Activated gamma-delta T cell treated with anti-CD3 and anti-CD28 coated beads, Interleukin-2, amount 50 U/mL, for 16 hours (primary cell): ENCODE data around the gene ADAMTSL5.
"Not testable (repeated sequence)": the region's sequence is repeated elsewhere in the genome, so short reads cannot be mapped to it uniquely, and the experiment has no call there.

ENCODE experiments used
- DNase-seq: peaks from one replicate; pipeline ENCODE4 v3.0.0-alpha.2; 2020; ENCODE audit warnings: low read depth

Gene ADAMTSL5, protein sequence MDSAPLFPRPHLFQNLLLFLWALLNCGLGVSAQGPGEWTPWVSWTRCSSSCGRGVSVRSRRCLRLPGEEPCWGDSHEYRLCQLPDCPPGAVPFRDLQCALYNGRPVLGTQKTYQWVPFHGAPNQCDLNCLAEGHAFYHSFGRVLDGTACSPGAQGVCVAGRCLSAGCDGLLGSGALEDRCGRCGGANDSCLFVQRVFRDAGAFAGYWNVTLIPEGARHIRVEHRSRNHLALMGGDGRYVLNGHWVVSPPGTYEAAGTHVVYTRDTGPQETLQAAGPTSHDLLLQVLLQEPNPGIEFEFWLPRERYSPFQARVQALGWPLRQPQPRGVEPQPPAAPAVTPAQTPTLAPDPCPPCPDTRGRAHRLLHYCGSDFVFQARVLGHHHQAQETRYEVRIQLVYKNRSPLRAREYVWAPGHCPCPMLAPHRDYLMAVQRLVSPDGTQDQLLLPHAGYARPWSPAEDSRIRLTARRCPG

DNA sequence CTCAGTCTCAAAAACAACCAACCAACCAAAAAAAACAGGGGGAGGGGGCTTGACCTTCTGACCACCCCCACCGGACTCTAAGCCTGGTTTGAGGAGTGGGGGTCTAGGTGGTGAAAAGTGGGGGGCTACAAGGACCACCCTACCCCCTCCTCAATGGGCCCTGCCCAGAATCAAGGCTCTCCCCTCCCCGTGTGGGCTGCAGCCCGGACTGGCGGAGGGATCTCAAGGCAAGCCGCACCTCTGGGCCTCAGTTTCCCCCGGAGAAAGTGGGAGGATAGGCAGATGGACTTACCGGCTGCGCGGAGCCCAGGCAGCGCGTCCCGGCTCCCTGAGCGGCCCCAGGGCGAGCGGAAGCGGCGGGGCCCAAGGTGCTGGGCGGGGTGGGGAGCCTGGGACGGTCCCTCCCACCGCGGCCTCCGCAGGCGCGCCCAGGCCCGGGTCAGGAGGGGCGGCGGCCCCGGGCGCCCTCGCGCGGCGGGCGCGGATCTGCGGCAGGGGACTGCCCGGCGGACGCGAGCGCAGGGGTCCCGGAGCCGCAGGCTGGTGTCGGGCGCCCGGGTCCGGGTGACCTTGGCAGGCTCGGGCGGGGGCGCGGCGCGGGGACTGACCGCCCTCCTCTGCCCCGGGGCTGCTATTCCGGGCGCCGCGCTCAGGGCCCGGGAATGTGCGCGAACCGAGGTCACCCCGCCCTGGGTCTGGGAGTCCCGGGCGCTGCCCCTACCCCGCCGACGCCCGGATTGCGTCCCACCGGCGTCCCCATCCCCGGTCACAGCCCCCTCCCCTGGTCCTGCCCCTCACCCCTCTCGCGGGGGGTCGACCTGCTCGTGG is at the start of gene ADAMTSL5:
TSS of gene ADAMTSL5 (minus strand) at position 349 of the 828 bp plus-strand sequence. CDS start 2,076 bp downstream, outside the sequence.
- peak; percentile 40 for DNase-seq

DNA sequence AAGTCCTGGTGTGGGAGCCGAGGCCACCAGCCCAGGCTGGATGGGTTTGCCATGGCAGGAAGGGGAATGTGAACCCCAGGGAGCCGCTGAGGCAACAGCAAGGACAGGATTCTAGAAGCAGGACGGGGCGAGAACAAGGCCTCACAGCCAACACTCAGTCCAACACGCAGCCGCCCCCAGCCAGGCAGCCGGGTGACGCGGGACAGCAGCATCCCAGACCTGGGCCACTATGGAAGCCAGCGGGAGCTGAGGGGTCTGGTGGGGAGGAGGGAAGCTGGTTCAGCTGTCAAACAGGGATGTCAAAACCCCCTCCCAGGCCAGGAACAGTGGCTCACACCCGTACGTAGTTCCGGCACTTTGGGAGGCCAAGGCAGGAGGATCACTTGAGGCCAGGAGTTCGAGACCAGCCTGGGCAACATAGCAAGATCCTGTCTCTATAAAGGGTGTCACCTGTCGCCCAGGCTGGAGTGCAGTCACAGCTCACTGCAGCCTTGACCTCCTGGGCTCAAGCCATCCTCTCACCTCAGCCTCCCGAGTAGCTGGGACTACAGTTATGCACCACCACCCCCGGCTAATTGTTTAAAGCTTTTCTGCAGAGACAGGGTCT is 48.5 kb upstream of the ADAMTSL5 start:
- DNase-seq, result no peak

DNA sequence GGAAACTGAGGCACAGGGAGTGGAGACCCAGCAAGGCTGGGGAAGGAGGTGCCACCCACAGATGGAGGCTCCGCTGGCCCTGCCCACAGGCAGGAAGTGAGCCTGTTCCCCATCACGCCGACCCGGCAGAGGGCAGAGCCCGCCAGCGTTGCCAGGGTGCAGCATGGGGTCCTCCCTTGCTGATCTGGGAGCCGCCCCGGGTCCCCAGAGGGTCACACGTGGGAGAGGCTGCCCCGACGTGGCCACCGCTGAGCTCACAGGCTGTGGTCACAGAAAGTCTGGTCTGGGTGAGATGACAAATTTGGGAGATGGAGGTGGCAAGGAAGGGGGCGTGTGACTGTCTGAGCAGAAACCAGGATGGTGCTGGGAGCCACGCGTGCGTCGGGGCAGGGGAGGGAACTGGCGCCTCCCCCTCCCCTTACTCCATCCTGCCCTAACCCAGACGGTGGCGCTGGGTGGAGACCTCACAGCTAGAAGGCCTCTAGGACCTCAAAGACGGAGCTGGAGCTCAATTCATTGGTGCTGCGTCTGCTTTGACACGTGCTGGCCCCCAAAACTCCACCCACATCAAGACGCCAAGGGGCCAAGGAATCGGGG is 47.6 kb upstream of the ADAMTSL5 start:
- DNase-seq, result no peak

DNA sequence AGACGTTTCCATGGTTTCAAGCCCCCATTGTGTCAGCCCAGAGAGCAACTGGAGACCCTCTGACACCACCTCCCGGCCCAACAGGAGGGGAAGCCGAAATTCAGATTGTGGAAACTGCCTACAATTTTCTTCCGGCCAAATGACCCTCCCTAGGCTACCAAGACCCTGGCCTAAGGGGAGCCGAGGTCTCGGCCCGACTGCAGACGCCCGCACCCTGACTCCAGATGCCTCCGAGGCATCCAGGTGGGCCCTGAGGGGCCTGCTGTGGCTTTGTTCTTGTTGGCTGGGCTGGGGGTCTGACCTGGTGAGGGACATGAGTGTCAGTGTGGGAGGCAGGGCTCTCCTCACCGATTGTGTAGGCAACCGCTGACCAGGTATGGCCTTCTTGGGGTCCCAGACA is 45.7 kb upstream of the ADAMTSL5 start:
- no peak for DNase-seq

DNA sequence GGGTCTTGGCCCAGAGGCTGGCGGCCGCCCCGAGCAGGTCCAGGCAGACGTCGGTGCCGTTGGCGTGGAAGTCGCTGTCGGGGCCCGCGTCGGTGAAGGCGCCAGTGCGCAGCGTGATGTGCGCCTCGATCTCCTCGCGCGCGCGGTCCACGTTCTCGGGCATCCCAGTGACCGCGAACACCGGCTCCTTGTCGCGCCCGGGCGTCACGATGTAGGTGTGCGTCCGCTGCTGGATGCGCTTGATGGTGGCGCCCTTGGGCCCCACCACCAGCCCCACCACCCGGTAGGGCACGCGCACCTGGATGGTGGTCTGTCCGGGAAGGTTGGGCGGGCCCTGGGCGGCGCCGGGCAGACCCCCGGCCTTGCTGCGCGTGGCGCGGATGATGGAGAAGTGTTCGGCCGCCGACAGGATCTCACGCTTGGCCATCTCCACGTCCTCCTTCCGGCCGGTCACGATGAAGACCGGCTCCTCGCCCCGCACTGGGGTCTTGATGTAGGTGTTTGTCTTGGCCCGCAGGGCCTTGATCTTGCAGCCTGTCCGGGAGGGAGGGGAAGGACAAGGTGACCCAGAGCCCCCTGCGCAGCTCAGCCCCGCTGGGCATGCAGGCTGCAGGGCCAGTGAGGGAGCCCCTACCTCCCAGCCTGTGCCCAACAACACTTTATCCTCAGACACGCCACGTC is 43.7 kb upstream of the ADAMTSL5 start:
- DNase-seq, result no peak

DNA sequence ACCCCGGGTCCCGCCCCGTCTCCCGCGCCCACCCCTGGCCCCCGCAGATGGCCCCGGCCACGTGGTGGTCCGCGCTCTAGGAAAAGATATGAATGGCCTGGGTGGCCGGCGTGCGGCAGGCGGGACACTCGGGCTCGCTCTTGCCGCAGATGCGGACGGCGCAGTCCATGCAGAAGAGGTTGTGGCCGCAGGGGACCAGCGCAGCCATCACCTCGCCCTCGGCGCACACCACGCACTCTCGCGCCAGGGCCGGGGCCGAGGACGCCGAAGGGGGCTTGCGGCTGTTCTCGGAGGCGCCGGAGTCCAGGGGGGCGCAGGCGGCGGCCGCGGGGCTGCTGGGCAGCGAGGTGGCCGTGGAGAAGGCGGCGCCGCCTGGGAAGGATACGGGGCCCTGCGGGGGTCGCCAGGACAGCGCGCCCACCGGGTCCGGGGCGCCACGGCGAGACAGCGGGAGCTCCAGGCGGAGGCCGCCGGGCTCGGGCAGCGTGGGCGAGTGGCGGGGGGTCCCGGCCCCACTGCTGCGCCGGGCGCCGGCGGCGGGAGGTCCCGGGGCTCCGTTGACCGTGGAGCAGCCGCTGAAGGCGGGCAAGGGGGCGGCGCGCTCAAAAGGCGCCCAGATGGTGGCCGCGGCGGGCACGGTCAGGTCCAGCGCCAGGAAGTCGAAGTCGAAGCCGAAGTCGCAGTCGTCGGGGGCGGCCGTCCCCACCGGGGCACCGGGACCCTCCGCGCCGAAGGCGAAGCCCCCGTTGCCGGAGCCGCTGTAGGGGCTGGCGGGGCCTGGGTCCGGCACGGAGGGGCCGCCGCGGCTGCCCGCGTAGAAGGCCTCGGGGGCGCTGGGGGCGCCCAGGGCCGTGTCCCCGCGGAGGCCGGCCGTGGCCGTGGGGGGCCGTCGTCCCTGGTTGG is 42.9 kb upstream of the ADAMTSL5 start:
- no peak for DNase-seq

DNA sequence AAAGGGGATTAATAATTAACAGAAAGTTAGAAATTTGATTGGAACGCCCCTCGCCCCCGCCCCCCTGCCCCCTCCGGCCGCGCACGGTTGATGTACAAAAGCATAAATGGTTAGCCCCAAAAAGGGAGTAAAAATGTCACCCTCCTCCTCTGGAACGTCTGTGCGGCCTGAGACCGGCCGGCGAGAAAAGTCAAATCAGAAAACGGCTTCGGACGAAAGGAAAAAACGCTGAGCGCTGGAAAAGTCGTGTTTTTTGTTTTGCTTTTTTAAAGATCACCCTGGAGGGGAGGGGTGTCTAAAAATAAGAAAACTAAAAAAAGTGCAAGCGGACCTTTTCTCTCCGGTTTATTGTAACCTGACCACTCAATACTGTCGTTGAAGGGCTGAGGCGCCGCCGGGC is 42.1 kb upstream of the ADAMTSL5 start:
- DNase-seq, result no peak

DNA sequence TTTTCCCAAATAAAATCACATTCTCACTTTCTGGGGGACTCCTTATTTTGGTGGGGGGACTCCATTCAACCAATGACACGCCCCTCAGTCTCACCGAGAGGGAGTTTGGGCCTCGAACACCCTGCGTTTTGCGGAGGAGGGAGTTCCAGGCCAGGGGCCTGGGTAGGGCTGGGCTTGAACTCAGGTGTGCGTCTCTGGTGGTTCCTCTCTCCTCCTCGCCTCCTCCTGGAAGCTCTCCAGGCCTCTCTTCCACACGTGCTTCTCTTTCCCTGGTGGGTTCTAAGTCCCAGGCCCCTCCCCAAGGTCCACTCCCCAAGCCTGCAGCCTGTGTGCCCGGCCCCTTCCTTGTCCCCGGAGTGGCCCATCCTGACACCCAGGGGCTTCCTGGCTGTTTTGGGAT is 40.6 kb upstream of the ADAMTSL5 start:
- DNase-seq, result no peak

DNA sequence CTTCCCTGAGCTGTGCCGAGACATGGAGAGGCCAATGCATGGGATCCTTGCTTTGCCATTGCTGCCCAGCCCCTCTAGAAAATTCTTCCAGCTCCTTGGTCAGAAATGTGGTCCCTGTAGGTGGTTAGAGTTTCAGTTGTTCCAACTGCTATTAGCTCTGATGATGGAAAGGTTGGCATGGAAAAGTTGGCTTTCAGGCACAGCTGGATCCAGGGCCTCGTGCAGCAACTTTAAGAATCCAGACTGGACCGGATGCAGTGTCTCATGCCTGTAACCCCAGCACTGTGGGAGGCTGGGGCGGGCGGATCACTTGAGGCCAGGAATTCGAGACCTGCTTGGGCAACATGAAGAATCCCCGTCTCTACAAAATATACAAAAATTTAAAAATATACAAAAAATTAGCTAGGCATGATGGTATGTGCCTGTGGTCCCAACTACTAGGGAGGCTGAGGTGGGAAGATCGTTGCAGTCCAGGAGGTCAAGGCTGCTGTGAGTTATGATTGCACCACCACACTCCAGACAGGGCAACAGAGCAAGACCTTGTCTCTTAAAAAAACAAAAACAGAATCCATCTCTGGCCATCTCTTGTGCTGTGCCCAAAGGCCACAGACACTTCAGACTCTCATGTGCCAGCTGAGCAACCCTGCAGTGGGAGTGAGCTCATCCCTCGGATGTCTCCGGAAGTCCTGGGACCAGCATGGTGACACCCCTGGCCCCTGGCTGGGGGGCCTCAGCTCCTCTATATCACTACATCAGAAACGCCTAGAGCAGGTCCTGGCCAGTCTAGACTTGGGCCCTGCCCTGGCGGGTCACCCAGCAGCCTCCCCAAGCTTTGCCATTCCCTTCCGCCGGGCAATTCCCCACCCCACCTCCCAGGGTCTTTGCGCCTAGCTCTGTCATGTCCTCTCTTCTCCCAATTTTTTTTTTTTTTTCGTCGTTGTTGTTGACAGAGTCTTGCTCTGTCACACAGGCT is 38.5 kb upstream of the ADAMTSL5 start:
- no peak for DNase-seq

DNA sequence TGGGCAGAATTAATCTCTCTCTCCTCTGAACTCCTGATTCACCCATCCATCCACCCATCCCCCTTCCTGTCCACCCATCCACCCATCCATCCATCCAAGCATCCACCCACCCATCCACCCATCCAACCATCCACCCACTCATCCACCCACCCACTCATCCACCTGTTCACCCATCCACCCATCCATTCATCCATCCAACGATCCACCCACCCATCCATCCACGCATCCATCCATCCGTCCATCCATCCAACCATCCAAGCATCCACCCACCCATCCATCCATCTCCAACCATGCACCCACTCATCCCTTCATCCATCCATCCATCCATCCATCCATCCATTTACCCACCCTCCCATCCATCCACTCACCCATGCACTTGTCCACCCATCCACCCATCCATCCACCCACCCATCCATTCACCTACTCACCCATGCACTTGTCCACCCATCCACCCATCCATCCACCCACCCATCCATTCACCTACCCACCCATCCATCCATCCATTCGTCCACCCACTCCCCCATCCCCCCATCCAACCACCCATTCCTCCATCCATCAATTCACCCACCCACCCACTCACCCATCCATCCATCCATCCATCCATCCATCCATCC is 36.6 kb upstream of the ADAMTSL5 start:
- no peak for DNase-seq

DNA sequence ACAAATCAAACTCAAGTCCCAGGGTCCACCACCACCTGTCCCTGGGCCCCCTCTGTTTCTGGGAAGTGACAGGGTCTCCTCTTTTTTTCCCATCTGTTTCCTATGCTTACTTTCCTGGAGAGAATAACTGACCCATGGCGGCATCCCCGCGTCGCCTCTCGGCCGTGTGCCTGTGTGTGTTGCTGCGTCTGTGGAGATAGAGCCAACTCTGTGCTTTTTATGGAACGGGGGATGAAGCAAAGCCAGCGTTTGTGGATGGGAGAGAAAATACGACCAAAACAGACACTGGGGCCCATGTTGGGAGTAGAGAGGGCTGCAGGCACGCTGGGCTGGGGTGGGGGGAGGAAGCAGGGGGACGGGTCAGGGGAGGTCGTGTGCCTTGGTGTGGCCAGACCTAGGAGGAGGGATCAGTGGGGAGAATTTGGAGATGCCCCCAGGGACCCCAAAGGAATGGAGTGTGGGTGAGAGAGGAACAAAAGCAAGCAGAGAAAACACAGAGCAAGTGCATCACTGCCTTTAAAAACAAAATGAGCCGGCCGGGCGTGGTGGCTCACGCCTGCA is 27.6 kb upstream of the ADAMTSL5 start:
- no peak for DNase-seq

DNA sequence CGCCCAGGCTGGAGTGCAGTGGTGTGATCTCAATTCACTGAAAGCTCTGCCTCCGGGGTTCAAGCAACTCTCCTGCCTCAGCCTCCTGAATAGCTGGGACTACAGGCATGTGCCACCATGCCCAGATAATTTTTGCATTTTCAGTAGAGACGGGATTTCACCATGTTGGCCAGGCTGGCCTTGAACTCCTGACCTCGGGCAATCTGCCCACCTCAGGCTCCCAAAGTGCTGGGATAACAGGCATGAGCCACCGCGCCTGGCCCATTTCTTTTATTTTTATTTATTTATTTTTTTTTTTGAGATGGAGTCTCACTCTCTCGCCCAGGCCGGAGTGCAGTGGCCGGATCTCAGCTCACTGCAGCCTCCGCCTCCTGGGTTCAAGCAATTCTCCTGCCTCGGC is 26.9 kb upstream of the ADAMTSL5 start:
- not testable (repeated sequence) for DNase-seq

DNA sequence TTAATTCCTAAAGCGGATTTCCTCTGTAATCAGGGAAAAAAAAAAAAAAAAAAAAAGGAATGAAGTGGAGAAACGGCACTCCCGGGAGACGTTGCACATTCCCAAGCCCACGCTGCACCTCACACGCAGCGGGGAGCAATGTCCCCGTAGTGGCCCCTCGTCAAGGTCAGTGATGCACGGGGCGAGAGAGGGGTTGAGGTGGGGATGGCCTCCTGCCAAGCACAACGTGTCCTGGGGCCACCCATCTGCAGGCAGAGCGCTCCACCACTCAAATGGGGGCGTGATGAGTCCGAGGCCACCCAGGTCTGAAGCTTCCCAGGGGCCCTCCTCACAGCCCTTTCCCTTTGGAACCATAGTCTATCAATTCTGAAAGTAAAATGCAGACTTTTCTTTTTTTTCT is 26.2 kb upstream of the ADAMTSL5 start:
- no peak for DNase-seq

DNA sequence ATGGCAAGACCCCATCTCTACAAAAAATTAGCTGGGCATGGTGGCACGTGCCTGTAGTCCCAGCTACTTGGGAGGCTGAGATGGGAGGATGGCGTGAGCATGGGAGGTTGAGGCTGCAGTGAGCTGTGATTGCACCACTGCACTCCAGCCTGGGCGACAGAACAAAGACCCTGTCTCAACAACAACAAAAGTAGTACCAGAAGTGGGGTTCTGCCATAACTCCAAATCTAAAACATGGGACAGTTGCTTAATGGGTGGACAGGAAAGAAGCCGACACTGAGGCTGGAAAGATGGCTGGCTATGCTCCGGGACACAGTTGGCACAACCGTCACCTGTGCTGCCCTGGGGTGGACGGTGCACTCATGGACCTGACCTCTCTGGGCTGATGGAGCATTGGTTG is 22.9 kb upstream of the ADAMTSL5 start:
- not testable (repeated sequence) for DNase-seq

DNA sequence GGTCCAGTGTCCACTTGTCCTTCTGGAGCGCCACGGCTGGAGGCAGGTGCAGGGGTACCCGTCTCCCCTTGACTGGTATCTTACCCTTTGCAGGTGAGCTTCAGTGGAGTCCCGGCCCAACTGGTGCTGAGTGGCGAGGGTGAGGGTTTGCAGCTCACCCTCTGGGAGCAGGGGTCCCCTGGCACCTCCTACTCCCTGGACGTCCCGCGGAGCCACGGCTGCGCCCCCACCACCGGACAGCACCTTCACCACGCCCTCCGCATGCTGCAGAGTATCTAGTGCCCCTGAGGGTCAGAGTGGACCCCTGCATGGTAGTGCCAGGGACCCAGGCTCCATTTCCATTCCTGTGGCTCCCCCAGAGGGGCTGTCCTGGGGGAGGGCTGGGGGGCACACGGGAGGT is 22.2 kb upstream of the ADAMTSL5 start:
- DNase-seq, result no peak

DNA sequence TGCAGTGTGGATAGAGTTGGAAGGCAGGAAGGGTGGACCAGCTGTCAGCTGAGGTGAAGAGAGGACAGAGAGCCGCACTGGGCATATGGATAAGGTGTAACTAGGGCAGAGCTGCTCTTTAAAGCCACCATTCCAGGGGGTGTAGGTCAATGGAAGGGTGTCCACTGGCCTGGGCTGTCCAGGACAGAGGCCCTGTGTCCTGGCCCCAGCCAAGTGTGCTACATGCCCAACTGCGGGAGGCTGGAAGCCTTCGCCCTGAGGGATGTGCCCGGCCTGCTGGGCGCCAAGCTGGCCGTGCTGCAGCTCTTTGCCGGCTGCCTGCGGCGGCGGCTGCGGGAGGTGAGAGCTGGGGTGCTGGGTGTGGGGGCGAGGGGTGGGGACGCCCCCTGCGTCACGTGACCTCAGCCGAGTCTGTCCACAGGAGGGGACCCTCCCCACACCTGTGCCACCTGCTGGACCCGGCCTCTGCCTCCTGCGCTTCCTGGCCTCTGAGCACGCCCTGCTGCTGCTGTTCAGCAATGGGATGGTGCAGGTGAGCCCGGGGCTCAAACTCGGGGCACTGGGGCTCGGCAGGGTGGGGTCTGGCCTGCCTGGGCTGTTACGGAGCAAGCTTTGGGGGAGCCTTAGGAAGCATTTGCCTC is 20.8 kb upstream of the ADAMTSL5 start:
- no peak for DNase-seq

DNA sequence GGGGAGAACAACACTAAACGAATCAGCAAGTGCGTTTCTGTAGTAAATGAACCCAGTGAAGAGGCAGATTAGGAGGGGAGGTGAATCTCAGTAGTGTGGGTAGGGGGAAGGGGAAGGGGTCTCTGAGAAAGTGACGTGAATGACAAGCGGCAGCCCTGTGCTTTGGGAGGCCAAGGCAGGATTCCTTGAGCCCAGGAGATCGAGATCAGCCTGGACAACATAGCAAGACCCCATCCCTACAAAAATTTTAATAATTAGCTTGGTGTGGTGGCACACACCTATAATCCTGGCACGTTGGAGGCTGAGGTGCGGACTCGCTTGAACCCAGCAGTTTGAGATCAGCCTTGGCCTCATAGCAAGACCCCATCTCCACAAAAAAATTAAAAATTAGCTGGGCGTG is 19.2 kb upstream of the ADAMTSL5 start:
- no peak for DNase-seq

DNA sequence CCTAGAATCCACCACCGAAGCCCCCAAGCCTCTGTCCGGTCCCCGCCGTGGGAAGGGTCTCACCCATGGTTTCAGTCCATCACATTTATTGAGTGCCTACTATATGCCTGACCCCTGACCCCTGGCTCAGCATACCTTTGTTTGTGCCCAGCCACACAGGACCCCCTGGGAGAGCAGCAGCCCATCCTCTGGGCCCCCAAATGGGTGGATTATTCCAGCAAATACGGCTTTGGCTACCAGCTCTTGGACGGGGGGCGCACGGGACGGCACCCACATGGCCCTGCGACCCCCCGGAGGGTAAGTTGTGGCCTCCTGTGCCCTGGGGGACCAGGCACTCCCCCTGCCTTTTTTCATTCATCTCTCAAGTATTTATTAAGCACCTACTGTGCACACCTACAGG is 18.8 kb upstream of the ADAMTSL5 start:
- no peak for DNase-seq
